NOMO-1 treated with DMSO at 0.1 percent for 48 hours (cell line): ENCODE data around the gene DTL.
A peak's percentile ranks its signal among the peaks of the same experiment; 100 is the strongest.

Source experiments
- DNase-seq: peaks from one replicate; lab custom pipeline; 2025; ENCODE audit not compliant: unreplicated experiment; lab: John Stamatoyannopoulos, UW

The DTL gene

DNA sequence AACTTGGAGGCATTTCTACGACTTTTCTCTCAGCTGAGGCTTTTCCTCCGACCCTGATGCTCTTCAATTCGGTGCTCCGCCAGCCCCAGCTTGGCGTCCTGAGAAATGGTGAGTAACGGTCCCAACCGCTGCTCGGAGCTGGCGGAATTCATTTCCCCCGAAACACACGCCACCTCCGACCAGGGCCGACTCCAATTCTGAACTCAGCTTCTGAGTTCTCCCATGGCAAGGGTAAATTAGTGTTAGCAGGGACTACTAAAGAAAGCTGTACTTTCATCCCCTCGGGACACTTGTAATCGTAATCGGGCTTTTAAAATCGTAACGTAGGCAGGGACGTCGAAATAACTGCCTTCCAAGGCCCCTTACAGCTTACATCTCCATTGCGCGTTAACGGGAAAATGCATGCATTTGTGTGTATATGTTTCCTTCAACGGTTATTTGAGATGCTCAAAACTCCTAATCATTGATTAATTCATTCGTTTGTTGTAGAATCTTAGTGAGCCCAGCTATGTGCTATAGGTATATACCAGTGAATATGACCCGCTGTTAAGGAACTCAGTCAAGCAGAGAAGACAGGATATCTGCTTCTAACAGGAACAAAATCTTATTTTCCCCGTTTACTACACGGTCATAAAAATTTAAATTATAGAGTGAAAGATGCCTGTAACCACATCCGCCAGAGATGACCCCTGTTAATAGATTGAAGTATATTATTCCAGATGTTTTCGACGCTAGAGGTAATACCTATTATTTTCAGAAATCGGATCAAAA lies 472 bp downstream of the DTL start:
- DNase-seq, result peak; percentile 13

DNA sequence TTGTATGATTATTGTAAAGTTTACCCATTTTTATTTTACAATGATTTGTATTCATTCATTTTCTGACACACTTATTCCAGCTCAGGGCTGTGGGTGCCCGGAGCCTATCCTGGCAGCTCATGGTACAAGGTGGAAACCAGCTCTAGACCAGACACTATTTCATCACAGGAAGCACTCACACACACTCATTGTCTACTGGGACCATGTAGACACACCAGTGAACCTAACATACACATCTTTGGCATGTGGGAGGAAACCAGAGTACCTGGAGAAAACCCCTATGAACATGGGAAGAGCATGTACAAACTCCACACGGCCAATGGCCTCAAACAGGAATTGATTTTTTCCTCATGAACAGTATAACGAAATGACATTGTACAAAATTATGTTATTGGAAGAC lies 2.4 kb downstream of the DTL start:
- DNase-seq, result no peak

DNA sequence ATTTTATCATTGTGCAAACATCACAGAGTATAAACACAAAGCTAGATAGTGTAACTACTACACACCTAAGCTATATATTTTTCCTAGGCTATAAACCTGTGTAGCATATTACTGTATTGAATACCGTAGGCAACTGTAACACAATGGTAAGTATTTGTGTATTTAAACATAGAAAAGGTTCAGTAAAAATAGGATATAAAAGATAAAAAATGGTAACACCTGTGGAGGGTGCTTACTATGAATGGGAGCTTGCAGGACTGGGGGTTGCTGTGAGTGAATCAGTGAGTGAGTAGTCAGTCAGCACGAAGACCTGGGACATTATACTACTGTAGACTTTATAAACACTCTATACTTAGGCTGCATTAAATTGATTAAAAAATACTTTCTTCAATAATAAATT lies 4.1 kb downstream of the DTL start:
- DNase-seq, result no peak

DNA sequence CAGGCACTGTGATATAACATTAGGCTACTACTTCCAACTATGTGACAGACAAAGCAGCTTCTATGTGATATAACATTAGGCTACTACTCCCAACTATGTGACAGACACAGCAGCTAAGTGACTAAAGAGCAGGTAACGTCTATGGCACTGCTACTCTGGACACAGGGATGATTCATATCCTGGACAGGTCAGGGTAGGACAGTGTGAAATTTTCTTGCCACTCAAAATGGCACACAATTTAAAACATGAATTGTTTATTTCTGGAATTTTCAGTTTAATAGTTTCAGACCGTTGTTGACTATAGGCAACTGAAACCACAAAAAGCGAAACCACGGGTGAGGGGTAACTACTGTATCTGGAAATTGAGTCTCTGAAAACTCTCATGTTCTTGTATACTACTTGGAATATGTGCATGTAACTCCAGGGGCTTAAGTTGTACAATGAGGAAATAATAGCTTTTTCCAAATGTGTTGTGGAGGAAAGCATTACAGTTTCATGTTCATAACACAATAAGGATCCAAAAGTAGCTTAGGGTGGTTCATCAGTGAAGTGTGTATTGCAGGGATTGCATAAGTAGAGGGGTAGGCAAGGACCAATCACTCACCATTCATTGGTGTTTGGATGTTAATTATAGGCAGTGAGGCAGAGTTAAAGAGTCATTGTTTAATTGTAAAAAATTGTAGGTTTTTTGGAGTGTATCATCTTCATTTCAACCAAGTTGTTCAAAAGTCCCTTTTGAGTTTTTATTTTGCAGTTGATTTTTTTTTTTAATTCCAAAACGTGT lies 5.3 kb downstream of the DTL start:
- DNase-seq, result no peak

- DNase-seq, result no peak
Observed at GRCh38 chr1:212042436-212042835, 6.9 kb downstream of the DTL start.

GRCh38 chr1:212044851-212045250 lies 9.3 kb downstream of the DTL start:
- no peak for DNase-seq

GRCh38 chr1:212045981-212046380 lies 10.4 kb downstream of the DTL start:
- DNase-seq, result no peak

- no peak for DNase-seq
Observed at GRCh38 chr1:212053993-212054392, 18.4 kb downstream of the DTL start.

- no peak for DNase-seq
Observed at GRCh38 chr1:212055333-212055732, 19.8 kb downstream of the DTL start.

- DNase-seq, result no peak
Observed at GRCh38 chr1:212060632-212061472, 25.3 kb downstream of the DTL start.

- peak; percentile 35 for DNase-seq
Observed at GRCh38 chr1:212062832-212063438, 27.4 kb downstream of the DTL start.

DNA sequence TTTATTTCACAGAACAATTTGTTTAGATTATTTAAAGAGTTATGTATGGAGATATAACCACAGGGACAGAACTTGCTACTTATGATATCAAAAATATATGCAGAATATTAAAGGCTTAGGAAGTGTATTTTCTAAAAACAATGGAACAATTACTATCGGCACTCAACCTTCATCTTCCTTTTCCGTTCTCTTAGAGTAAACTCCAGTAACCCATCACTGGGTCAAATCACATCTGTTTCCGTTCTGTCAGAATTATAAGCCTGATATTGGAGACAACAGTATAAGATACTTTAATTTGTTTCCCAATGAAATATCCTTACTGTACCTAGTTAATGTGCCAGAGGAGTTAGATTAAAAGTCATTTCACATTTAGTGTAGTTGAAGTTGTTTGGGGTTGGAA lies 32.2 kb downstream of the DTL start:
- no peak for DNase-seq

- peak; percentile 29 for DNase-seq
Observed at GRCh38 chr1:212070720-212071302, 35.3 kb downstream of the DTL start.

DNA sequence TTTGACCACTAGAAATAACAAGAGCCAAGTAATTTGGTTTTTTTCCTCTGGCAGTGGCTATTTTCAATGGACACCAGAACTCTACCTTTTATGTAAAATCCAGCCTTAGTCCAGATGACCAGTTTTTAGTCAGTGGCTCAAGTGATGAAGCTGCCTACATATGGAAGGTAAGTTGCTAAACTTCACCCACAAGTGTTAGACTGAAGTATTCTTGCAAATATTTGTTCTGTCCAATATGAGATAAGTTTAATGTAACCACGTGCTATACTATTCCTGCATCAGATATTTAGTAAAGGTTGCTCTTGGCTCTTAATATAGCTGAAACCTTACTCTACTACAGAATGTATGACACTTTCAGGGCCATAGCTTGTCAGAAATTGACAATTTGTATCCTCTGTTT lies 36.5 kb downstream of the DTL start:
- DNase-seq, result no peak

GRCh38 chr1:212073490-212073889 lies 37.9 kb downstream of the DTL start:
- no peak for DNase-seq

GRCh38 chr1:212074313-212074712 lies 38.8 kb downstream of the DTL start:
- DNase-seq, result no peak

DNA sequence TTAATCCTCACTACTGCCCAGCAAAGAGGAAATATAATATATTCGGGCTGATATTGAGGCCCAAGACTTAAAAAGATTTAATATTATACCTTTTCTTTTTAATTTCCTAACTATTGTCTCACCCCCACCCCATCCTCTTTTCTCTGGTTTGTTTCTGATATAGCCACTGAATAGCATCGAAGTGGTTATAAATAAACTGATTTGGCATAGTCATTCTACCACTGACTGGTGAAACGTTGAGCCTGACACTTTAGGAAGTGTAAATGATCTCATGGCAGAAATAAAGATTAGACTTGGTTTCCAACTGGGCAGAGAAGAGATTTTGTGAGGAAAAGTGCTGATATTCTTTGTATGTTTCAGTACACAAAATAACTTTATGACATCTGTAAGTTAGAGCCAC lies 39.3 kb downstream of the DTL start:
- no peak for DNase-seq

DNA sequence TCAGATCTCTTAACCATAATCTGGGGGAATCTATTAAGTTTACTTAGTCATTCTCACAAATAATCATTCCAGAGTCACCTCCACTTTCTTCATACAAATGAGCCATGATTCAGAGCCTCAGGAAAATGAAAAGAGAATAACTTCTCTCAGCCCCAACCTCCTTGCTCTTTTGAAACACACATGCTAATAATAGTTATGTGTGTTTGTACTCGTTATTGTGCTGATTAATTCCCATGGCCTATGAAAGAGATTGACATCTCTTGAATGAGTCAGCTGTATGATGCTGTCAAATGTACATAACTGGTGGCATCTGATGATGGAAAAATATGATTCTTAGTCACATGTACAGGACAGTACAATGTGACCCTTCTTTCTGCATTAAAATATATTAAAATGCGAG lies 41.5 kb downstream of the DTL start:
- DNase-seq, result no peak

- no peak for DNase-seq
Observed at GRCh38 chr1:212078826-212079225, 43.3 kb downstream of the DTL start.

DNA sequence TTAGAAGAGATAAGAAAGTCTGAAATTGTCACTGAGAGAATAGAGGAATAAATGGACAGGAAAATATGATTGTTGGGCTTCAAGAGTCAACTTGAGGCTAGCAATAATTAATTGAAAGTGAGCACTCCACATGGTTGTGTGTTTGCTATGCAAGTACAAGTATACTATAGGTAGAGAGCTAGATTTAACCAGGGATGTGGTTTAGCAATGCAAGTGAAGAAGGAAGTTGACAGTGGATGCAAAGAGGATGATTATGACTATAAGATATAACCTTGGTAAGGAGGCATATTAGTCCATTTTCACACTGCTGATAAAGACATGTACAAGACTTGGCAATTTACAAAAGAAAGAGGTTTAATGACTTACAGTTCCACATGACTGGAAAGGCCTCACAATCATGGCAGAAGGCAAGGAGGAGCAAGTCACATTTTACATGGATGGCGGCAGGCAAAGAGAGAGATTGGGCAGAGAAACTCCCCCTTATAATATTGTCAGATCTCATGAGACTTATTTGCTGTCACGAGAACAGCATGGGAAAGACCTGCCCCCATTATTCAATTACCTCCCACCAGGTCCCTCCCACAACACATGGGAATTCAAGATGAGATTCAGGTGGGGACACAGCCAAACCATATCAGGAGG lies 47.3 kb downstream of the DTL start:
- no peak for DNase-seq
